Bronchial epithelial cell (primary cell): ENCODE results near the gene STXBP6. TPM values are rescaled to one million over a fixed set of nuclear protein-coding genes. Genes with fewer than 3 reads are reported as not detected.

ENCODE experiments used
- DNase-seq: peaks from one replicate; pipeline ENCODE4 v3.0.0-alpha.2; 2010; ENCODE audit warnings: low read depth
- FAIRE-seq: peaks from 2 replicates; lab custom pipeline; 2011; peaks lifted over from hg19 to GRCh38; lab: Jason Lieb, UNC
- H3K27me3 ChIP-seq: 2 replicates; pipeline ENCODE4 v1.5.1; 2011; ENCODE audit warnings: low read length; ENCODE audit not compliant: control insufficient read depth, insufficient read depth
- H3K36me3 ChIP-seq: 2 replicates; pipeline ENCODE4 v1.5.1; 2011; ENCODE audit warnings: low read length; ENCODE audit not compliant: control insufficient read depth, insufficient read depth
- H3K4me3 ChIP-seq: 2 replicates; pipeline ENCODE4 v1.5.1; 2011; ENCODE audit warnings: mild to moderate bottlenecking, low read depth, low read length, control low read depth
- CTCF ChIP-seq: IDR thresholded peaks from 2 replicates; pipeline ENCODE4 v1.5.1; 2011; ENCODE audit warnings: mild to moderate bottlenecking, moderate library complexity, low read length, control low read depth, inconsistent platforms; ENCODE audit not compliant: insufficient read depth, severe bottlenecking
- total RNA-seq: library from RNA; depleted of rRNA; stranded (reverse); fragments of >200 nt; gene quantifications from 2 replicates; pipeline ENCODE4 v1.2.1, GENCODE V29; 2014

The STXBP6 gene
- total RNA-seq, 1 donor from 2014 or later, result not detected

GRCh38 chr14:24814346-24814745 lies 235.6 kb downstream of the STXBP6 start:
- Histone ChIP-seq H3K27me3 (no peaks in the 10 kb centered on the region), H3K4me3 (no peak overlapping the region), H3K36me3 (no peaks in the 10 kb centered on the region)
- no peak for TF ChIP-seq CTCF
- DNase-seq (no peak), FAIRE-seq (no peak)

- Histone ChIP-seq H3K27me3 (no peaks in the 10 kb centered on the region), H3K4me3 (no peak overlapping the region), H3K36me3 (no peaks in the 10 kb centered on the region)
- FAIRE-seq, result no peak
- no peak for DNase-seq
- TF ChIP-seq CTCF, result no peak
Observed at GRCh38 chr14:24813819-24814259, 236.1 kb downstream of the STXBP6 start.

- no peaks in the 10 kb centered on the region for H3K36me3 ChIP-seq
- H3K27me3 ChIP-seq, result no peaks in the 10 kb centered on the region
- no peak for DNase-seq
- no peak for TF ChIP-seq CTCF
- H3K4me3 ChIP-seq, result no peak overlapping the region
- FAIRE-seq, result no peak
Observed at GRCh38 chr14:24813089-24813815, 236.7 kb downstream of the STXBP6 start.

- H3K4me3 ChIP-seq, result no peak overlapping the region
- TF ChIP-seq CTCF, result no peak
- peaks cover 2% of the 10 kb centered on the region for H3K27me3 ChIP-seq
- no peak for FAIRE-seq
- DNase-seq, result no peak
- H3K36me3 ChIP-seq, result no peaks in the 10 kb centered on the region
Observed at GRCh38 chr14:24809135-24809534, 240.8 kb downstream of the STXBP6 start.

GRCh38 chr14:24808412-24808811 lies 241.5 kb downstream of the STXBP6 start:
- H3K4me3 ChIP-seq, result no peak overlapping the region
- DNase-seq (no peak), FAIRE-seq (no peak)
- no peaks in the 10 kb centered on the region for H3K36me3 ChIP-seq
- no peak for TF ChIP-seq CTCF
- peaks cover 2% of the 10 kb centered on the region for H3K27me3 ChIP-seq
